ENCODE data around the gene CDK14.

GRCh38 chr7:90584378-90584777, 11.7 kb upstream of the CDK14 start:
- TF ChIP-seq POLR2AphosphoS5 (IDR thresholded peaks at IDR 0.05; ENCODE audit: low read depth) (no peak), GABPA (IDR thresholded peaks at IDR 0.05; ENCODE audit: low read depth) (no peak)
- TF ChIP-seq, protein P1, sequence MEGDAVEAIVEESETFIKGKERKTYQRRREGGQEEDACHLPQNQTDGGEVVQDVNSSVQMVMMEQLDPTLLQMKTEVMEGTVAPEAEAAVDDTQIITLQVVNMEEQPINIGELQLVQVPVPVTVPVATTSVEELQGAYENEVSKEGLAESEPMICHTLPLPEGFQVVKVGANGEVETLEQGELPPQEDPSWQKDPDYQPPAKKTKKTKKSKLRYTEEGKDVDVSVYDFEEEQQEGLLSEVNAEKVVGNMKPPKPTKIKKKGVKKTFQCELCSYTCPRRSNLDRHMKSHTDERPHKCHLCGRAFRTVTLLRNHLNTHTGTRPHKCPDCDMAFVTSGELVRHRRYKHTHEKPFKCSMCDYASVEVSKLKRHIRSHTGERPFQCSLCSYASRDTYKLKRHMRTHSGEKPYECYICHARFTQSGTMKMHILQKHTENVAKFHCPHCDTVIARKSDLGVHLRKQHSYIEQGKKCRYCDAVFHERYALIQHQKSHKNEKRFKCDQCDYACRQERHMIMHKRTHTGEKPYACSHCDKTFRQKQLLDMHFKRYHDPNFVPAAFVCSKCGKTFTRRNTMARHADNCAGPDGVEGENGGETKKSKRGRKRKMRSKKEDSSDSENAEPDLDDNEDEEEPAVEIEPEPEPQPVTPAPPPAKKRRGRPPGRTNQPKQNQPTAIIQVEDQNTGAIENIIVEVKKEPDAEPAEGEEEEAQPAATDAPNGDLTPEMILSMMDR (IDR thresholded peaks at IDR 0.05; ENCODE audit: insufficient read depth, low read length) = no peak
